Stimulated activated CD8-positive, alpha-beta memory T cell treated with anti-CD3 and anti-CD28 coated beads, Interleukin-15, amount 100 ng/mL, for 24 hours (primary cell): Measurements from ENCODE around the gene COL24A1.

Source experiments
- DNase-seq: peaks from one replicate; pipeline ENCODE4 v3.0.0-alpha.2; 2020; ENCODE audit warnings: low read depth

Gene COL24A1

GRCh38 chr1:86156566-86157455 lies at the start of gene COL24A1:
TSS of gene COL24A1 (minus strand) at chr1:86156772. CDS start at chr1:86156396, 376 bp downstream.
- DNase-seq: no peak

GRCh38 chr1:86205741-86206140 lies 49.2 kb upstream of the COL24A1 start:
- DNase-seq: no peak

GRCh38 chr1:86202552-86203340 lies 46.2 kb upstream of the COL24A1 start:
- no peak for DNase-seq

- DNase-seq: no peak
Measured at GRCh38 chr1:86201311-86201710, 44.7 kb upstream of the COL24A1 start.

- DNase-seq: no peak
Measured at GRCh38 chr1:86200901-86201300, 44.3 kb upstream of the COL24A1 start.

GRCh38 chr1:86197206-86197855 lies 40.8 kb upstream of the COL24A1 start:
- no peak for DNase-seq

GRCh38 chr1:86195281-86195680 lies 38.7 kb upstream of the COL24A1 start:
- no peak for DNase-seq

- DNase-seq: no peak
Measured at GRCh38 chr1:86194491-86195034, 38.0 kb upstream of the COL24A1 start.

- DNase-seq: no peak
Measured at GRCh38 chr1:86192417-86192816, 35.8 kb upstream of the COL24A1 start.

GRCh38 chr1:86191958-86192357 lies 35.4 kb upstream of the COL24A1 start:
- no peak for DNase-seq

GRCh38 chr1:86190873-86191272 lies 34.3 kb upstream of the COL24A1 start:
- DNase-seq: no peak

- no peak for DNase-seq
Measured at GRCh38 chr1:86184426-86184825, 27.9 kb upstream of the COL24A1 start.

GRCh38 chr1:86183810-86184209 lies 27.2 kb upstream of the COL24A1 start:
- DNase-seq: no peak

- DNase-seq: no peak
Measured at GRCh38 chr1:86176226-86176625, 19.7 kb upstream of the COL24A1 start.

- DNase-seq: no peak
Measured at GRCh38 chr1:86175756-86176155, 19.2 kb upstream of the COL24A1 start.

GRCh38 chr1:86169625-86170024 lies 13.1 kb upstream of the COL24A1 start:
- no peak for DNase-seq

GRCh38 chr1:86159800-86160199 lies 3.2 kb upstream of the COL24A1 start:
- no peak for DNase-seq

GRCh38 chr1:86155807-86156565 lies 586 bp downstream of the COL24A1 start:
- no peak for DNase-seq

- DNase-seq: no peak
Measured at GRCh38 chr1:86155051-86155806, 1.3 kb downstream of the COL24A1 start.

- no peak for DNase-seq
Measured at GRCh38 chr1:86154571-86155050, 2.0 kb downstream of the COL24A1 start.

GRCh38 chr1:86153836-86154235 lies 2.7 kb downstream of the COL24A1 start:
- no peak for DNase-seq
